ENCODE results near the gene SMG1. TPM values are rescaled to one million over a fixed set of nuclear protein-coding genes. Genes with fewer than 3 reads are reported as not detected.
A peak's percentile ranks its signal among the peaks of the same experiment; 100 is the strongest.

The SMG1 gene
- total and polyA plus RNA-seq, 2 of the 13 experiments (the other 11 are each of a cell fraction or from before 2014, with no cell fraction given), result 48.7 to 53.7 TPM

DNA sequence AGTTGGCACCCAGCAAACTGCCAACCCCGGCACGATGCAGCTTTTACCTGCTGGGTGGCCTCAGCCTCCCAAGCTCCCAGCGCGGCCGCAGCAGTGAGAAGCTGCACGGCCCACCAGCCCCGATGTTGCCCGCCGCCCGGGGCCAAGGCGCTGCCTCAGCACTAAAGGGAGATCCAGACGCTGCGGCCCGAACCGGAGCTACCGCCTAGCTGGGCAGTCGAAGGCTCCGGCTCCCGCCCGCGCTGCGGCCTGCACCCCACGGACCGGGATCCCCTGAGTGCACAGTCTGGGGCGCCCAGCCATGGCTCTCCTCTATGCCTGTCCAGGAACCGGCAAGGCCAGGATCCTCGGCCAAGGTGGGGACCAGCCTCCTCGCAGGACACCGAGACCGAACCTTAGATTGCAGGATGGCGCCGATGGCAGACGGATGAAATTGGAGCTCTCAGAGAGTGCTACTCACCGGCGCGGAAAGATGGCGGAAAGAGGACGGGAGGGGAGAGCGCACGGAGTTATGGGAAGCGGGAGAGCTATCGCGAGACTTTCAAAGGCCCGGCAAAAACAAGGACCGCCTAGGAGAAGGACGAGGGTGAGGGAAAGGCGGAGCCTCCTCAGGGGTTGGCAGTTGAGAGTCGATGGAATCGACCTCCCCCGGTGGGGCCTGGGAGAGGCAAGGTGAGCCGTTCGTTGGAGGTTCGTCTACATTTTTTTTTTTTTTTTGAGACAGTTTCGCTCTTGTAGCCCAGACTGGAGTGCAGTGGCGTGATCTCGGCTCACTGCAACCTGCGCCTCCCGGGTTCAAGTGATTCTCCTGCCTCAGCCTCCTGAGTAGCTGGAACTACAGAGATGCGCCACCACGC lies 136.1 kb downstream of the SMG1 start, which contains the start of gene RPS15A (continued):
- TF ChIP-seq, protein P1, sequence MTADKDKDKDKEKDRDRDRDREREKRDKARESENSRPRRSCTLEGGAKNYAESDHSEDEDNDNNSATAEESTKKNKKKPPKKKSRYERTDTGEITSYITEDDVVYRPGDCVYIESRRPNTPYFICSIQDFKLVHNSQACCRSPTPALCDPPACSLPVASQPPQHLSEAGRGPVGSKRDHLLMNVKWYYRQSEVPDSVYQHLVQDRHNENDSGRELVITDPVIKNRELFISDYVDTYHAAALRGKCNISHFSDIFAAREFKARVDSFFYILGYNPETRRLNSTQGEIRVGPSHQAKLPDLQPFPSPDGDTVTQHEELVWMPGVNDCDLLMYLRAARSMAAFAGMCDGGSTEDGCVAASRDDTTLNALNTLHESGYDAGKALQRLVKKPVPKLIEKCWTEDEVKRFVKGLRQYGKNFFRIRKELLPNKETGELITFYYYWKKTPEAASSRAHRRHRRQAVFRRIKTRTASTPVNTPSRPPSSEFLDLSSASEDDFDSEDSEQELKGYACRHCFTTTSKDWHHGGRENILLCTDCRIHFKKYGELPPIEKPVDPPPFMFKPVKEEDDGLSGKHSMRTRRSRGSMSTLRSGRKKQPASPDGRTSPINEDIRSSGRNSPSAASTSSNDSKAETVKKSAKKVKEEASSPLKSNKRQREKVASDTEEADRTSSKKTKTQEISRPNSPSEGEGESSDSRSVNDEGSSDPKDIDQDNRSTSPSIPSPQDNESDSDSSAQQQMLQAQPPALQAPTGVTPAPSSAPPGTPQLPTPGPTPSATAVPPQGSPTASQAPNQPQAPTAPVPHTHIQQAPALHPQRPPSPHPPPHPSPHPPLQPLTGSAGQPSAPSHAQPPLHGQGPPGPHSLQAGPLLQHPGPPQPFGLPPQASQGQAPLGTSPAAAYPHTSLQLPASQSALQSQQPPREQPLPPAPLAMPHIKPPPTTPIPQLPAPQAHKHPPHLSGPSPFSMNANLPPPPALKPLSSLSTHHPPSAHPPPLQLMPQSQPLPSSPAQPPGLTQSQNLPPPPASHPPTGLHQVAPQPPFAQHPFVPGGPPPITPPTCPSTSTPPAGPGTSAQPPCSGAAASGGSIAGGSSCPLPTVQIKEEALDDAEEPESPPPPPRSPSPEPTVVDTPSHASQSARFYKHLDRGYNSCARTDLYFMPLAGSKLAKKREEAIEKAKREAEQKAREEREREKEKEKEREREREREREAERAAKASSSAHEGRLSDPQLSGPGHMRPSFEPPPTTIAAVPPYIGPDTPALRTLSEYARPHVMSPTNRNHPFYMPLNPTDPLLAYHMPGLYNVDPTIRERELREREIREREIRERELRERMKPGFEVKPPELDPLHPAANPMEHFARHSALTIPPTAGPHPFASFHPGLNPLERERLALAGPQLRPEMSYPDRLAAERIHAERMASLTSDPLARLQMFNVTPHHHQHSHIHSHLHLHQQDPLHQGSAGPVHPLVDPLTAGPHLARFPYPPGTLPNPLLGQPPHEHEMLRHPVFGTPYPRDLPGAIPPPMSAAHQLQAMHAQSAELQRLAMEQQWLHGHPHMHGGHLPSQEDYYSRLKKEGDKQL (CRISPR knock-in tag; IDR thresholded peaks at IDR 0.05; ENCODE audit: low read depth), result peak; percentile 84
- TF ChIP-seq NR2F2 (IDR thresholded peaks at IDR 0.05; ENCODE audit: borderline replicate concordance, low read depth) (peak; percentile 71; the same call in 1 of the 2 replicates), JUN (CRISPR knock-in tag; IDR thresholded peaks at IDR 0.05) (peak; percentile 87), SIX1 (CRISPR knock-in tag; IDR thresholded peaks at IDR 0.05; ENCODE audit: borderline replicate concordance) (peak; percentile 86), ZNF12 (CRISPR knock-in tag; IDR thresholded peaks at IDR 0.05) (peak; percentile 76; the same call in 1 of the 2 replicates), MAFF (IDR thresholded peaks at IDR 0.05; ENCODE audit: low read depth, low read length) (peak; percentile 0; the same call in 1 of the 2 replicates), NFE2L1 (CRISPR knock-in tag; IDR thresholded peaks at IDR 0.05; ENCODE audit: borderline replicate concordance) (peak; percentile 95), ZNF616 (CRISPR knock-in tag; IDR thresholded peaks at IDR 0.05; ENCODE audit: low read depth) (peak; percentile 86), ZNF230 (CRISPR knock-in tag; IDR thresholded peaks at IDR 0.05) (peak; percentile 99), HHEX (CRISPR knock-in tag; IDR thresholded peaks at IDR 0.05) (peak; percentile 48), XBP1 (CRISPR knock-in tag; IDR thresholded peaks at IDR 0.05) (no peak), ZNF256 (CRISPR knock-in tag; conservative IDR thresholded peaks at IDR 0.05) (peak; percentile 97), HMGA1 (CRISPR knock-in tag; conservative IDR thresholded peaks at IDR 0.05) (no peak), RFXAP (CRISPR knock-in tag; IDR thresholded peaks at IDR 0.05; ENCODE audit: borderline replicate concordance) (peak; percentile 94)
- TF ChIP-seq, protein P2, sequence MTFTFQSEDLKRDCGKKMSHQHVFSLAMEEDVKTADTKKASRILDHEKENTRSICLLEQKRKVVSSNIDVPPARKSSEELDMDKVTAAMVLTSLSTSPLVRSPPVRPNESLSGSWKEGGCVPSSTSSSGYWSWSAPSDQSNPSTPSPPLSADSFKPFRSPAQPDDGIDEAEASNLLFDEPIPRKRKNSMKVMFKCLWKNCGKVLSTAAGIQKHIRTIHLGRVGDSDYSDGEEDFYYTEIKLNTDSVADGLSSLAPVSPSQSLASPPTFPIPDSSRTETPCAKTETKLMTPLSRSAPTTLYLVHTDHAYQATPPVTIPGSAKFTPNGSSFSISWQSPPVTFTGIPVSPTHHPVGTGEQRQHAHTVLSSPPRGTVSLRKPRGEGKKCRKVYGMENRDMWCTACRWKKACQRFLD (CRISPR knock-in tag; IDR thresholded peaks at IDR 0.05; ENCODE audit: borderline replicate concordance), result peak; percentile 99
- TF ChIP-seq, protein P3, sequence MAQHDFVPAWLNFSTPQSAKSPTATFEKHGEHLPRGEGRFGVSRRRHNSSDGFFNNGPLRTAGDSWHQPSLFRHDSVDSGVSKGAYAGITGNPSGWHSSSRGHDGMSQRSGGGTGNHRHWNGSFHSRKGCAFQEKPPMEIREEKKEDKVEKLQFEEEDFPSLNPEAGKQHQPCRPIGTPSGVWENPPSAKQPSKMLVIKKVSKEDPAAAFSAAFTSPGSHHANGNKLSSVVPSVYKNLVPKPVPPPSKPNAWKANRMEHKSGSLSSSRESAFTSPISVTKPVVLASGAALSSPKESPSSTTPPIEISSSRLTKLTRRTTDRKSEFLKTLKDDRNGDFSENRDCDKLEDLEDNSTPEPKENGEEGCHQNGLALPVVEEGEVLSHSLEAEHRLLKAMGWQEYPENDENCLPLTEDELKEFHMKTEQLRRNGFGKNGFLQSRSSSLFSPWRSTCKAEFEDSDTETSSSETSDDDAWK (CRISPR knock-in tag; IDR thresholded peaks at IDR 0.05), result no peak
- TF ChIP-seq, protein P4, sequence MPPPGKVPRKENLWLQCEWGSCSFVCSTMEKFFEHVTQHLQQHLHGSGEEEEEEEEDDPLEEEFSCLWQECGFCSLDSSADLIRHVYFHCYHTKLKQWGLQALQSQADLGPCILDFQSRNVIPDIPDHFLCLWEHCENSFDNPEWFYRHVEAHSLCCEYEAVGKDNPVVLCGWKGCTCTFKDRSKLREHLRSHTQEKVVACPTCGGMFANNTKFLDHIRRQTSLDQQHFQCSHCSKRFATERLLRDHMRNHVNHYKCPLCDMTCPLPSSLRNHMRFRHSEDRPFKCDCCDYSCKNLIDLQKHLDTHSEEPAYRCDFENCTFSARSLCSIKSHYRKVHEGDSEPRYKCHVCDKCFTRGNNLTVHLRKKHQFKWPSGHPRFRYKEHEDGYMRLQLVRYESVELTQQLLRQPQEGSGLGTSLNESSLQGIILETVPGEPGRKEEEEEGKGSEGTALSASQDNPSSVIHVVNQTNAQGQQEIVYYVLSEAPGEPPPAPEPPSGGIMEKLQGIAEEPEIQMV (CRISPR knock-in tag; IDR thresholded peaks at IDR 0.05; ENCODE audit: low read depth), result peak; percentile 95
- TF ChIP-seq, protein P5, sequence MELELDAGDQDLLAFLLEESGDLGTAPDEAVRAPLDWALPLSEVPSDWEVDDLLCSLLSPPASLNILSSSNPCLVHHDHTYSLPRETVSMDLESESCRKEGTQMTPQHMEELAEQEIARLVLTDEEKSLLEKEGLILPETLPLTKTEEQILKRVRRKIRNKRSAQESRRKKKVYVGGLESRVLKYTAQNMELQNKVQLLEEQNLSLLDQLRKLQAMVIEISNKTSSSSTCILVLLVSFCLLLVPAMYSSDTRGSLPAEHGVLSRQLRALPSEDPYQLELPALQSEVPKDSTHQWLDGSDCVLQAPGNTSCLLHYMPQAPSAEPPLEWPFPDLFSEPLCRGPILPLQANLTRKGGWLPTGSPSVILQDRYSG (CRISPR knock-in tag; IDR thresholded peaks at IDR 0.05), result peak; percentile 98
